Kidney tubule cell (primary cell): Measurements from ENCODE around the gene LRRC4C.

ENCODE experiments used
- DNase-seq: peaks from one replicate; pipeline ENCODE4 v3.0.0-alpha.2; 2018; ENCODE audit warnings: low spot score

LRRC4C gene

DNA sequence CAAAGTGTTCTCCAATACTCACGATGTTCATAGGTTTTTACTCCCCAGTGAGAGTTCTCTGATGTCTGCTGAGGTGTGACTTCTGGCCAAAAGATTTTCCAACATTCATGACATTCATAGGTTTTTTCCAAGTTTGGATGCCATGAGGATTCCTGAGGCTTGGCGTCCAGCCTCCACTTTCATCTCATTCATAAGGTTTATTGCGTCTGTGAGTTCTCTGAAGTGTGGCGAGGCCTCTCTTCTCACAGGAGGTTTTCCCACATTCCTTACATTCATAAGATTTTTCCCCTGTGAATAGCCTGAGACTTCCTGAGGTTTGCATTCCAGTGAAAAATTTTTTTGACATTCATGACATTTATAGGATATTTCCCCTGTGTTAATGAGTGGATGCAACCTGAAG lies 1014.1 kb downstream of the LRRC4C start:
- peak; percentile 99 for DNase-seq

GRCh38 chr11:40444151-40444550 lies 1015.3 kb downstream of the LRRC4C start:
- DNase-seq, result no peak

- no peak for DNase-seq
Observed at GRCh38 chr11:40435344-40435743, 1024.1 kb downstream of the LRRC4C start.

- DNase-seq, result no peak
Observed at GRCh38 chr11:40434926-40435325, 1024.5 kb downstream of the LRRC4C start.

DNA sequence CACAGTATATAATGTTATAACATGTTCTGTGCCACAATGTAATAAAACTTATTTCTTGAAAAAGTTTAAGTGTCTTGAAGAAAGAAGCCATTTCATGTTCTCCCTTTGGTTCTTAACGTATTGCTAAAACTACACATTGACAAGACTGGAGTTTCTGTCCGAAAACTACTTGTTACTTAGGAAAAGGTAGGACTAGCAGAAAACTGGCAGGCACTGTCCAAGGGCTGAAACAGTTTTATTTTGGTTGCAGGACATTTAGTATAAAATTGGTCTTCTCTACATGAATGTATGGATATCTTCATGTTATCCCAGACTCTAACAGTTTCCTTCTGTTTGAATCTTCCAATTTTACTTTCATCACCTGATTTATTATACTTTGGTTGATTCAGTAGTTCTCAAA lies 1027.1 kb downstream of the LRRC4C start:
- no peak for DNase-seq

DNA sequence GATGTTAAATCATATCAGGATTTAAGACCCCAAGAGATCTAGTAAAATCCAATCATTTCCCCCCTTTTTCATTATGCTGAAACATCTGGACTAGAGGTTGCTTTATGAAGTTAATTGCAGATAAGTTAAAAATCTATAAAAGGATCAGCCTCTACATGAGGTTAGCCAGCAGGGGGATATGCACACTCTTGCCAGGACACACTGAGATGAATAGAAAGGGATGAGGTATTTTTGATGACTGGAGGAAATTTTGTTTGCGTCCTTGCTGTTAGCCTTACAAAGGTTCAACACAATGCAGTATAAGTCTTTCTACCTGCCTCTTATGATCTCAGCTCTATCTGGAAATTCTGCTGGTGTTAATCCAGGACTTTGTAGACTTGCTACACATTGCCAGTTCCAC lies 1034.3 kb downstream of the LRRC4C start:
- no peak for DNase-seq

DNA sequence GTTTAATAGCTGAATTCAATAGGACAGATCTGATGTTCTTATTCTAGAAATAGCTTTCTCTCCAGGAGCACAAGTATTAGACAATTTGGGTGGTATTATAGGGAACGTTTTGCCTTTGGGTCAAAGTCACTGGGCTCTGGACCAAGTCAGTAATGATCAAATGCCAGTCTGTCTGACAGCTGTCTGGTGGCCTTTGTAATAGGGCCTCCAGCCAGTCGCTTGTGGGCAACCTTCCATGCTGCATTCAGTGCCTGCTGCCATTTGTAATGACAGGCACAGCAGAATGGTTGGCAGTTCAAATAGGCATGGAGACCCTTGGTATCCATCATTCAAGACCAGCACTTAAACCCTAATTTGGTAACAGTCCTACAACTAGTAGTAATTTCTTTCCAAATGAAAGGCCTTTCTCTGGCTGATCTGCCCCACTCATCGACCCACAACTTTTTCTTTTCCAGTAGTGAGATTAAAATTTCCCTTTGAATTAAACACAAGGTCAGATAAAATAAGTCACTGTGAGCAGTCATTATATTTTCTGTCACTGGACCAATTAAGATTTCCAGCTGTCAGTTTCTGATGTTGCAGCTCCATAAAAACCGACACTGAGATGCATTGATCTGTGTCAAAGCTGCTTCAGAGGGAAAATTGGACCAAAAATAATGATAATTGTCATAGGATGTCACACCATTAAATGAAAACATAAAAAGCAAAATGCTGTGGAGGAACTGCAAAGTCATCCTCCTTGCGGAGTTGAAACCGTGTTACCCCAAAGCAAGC lies 1038.1 kb downstream of the LRRC4C start:
- no peak for DNase-seq

DNA sequence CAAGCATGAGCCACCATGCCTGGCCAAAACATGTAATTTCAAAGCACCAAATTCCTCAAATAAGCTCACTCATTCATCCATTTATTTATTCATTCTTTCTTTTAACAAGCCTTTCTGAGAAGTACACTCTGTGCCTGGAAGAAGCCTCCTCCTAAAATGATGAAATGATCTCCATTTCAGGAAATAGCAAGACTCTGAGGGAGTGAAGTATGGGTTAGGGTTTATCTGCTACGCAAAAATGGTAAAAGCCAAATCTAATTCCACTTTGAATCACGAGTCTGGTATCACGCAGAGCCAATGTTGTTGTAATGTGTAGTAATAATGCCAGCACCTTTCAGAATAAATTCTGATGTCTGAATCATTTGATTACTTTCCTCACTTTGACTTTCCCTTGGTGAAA lies 1041.8 kb downstream of the LRRC4C start:
- DNase-seq, result no peak

GRCh38 chr11:40407355-40407754 lies 1052.1 kb downstream of the LRRC4C start:
- no peak for DNase-seq

DNA sequence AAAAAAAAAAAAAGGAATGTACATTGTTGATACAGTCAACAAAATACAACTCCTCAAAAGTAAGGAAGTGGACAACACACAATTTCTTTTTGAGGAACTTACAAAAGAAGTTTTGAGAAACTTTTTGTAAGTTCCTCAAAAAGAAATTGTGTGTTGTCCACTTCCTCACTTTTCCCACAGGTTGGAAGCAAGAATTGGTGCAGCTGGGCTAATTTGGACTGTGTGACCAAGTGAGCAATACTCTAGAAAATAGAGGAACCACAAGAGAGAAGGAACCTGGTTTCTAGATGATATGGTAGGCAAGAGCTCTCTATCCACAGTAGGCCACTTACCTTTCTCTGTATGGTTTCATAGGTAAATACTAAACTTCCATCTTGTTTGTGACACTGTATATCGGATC lies 1053.8 kb downstream of the LRRC4C start:
- no peak for DNase-seq

- peak; percentile 40 for DNase-seq
Observed at GRCh38 chr11:40403321-40403720, 1056.1 kb downstream of the LRRC4C start.

DNA sequence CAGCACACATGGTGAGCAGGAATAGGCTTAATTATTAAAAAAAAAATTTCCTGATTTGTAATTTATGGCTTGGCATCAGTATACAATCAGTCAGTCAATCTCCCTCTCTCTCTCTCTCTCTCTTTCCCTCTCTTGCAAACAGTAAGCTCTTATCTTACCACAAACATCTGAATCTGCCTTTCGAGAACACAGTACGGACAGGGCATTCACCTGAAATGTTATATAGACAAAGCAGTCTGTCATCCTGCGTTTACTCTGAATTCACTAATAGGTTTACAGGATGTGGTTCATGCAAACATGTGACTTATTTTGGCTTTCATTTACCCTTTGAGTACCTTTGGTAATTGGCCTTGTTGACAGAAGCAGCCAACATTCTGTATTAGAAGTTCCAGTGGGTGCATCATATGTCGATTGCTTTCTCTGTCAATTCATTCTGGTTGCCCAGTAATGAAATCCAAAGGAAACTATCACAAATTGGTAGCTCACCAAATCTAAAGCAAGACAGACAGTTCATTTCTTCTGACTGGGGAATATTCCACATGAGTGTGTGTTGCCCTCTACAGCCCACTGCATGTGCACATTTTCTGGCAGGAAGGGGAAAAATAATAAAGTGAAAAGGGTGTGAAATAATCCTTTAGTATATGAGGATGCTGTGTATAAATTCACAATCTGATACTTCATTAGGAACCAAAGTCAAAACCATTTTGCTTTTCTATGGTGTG lies 1058.2 kb downstream of the LRRC4C start:
- DNase-seq, result peak; percentile 10

- no peak for DNase-seq
Observed at GRCh38 chr11:40397141-40397540, 1062.3 kb downstream of the LRRC4C start.

GRCh38 chr11:40393511-40393910 lies 1065.9 kb downstream of the LRRC4C start:
- DNase-seq, result no peak

DNA sequence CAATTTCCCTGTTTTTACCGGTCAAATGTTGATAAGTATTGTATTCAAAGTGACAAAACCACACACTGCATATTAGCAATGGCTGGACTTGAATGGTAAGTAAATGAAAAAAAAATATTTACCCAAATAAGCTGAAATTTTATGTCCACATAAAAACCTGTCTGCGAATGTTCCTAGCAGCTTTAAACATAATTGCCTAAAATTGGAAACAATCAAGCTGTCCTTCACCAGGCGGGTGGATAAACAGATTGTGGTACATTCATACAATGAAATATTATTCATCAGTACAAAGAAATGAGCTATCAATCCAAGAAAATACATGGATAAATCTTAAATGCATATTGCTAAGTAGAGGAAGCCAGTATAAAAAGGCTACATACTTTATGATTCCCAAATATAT lies 1067.8 kb downstream of the LRRC4C start:
- no peak for DNase-seq

- peak; percentile 85 for DNase-seq
Observed at GRCh38 chr11:40388097-40388818, 1071.2 kb downstream of the LRRC4C start.

- peak; percentile 55 for DNase-seq
Observed at GRCh38 chr11:40387240-40387980, 1072.0 kb downstream of the LRRC4C start.

GRCh38 chr11:40384991-40385390 lies 1074.5 kb downstream of the LRRC4C start:
- DNase-seq, result peak; percentile 58

DNA sequence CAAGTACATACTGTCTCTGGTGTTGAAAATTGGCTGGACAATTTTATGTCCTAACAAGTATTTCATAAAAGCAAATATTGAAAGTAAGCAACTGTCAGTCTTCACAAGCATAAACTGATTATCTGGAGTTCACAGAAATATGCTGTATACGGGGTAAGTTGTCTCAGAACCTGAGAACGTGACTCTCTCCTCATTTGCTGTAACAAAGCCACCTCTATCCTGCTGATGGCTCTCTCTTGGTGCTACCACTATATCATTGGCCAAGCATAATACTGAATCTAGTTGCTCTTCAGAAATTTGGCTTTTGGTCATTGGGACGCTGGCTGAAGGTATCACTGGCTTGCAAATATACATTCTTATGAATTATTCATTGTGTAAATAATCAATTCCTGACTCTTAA lies 1078.0 kb downstream of the LRRC4C start:
- DNase-seq, result no peak

DNA sequence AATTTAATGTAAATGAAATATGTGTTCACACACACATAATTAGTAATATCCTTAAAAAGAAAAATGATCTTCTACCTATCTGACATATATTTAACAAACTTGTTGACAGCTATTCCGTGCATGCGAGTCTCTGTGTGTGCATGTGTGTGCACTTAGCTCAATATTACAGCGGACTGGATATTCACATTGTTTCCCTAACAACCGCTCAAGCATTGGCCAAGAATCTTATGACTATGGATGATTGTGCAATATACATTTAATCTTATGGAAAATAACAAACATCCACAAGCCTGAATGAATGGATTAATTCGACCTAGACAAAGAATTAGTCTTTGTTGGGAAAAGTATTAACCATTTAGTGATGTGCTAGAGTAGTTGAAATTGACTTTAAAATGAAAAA lies 1078.6 kb downstream of the LRRC4C start:
- DNase-seq, result no peak

GRCh38 chr11:40376331-40376730 lies 1083.1 kb downstream of the LRRC4C start:
- DNase-seq, result no peak
